ENCODE data around the gene FAM20A. TPM values are rescaled to one million over a fixed set of nuclear protein-coding genes. Genes with fewer than 3 reads are reported as not detected.

The FAM20A gene
- total RNA-seq, 2 donors from 2014 or later: 24.8 to 25.3 TPM

GRCh38 chr17:68578236-68578635, 22.9 kb downstream of the FAM20A start:
- no peak for TF ChIP-seq CTCF (IDR thresholded peaks at IDR 0.05)
- no peaks in the 10 kb centered on the region for H3K27me3 ChIP-seq (replicated peaks; ENCODE audit: insufficient read depth)
- H3K27ac ChIP-seq: no peak overlapping the region
- no peaks in the 10 kb centered on the region for H3K4me1 ChIP-seq (ENCODE audit: control insufficient read depth in 1 of 2, low read depth in 2 of 2)
- DNase-seq (ENCODE audit: low spot score): no peak
- no peak overlapping the region for H3K4me3 ChIP-seq
- H3K36me3 ChIP-seq: no peaks in the 10 kb centered on the region
- ATAC-seq (ENCODE audit: insufficient number of reproducible peaks, low FRiP score, low read depth): no peak
- H3K9me3 ChIP-seq: no peaks in the 10 kb centered on the region

GRCh38 chr17:68577497-68577821, 23.7 kb downstream of the FAM20A start:
- DNase-seq (ENCODE audit: low spot score): no peak
- no peaks in the 10 kb centered on the region for H3K36me3 ChIP-seq
- no peak for TF ChIP-seq CTCF (IDR thresholded peaks at IDR 0.05)
- no peak for ATAC-seq (ENCODE audit: insufficient number of reproducible peaks, low FRiP score, low read depth)
- H3K27ac ChIP-seq: no peak overlapping the region
- H3K9me3 ChIP-seq: no peaks in the 10 kb centered on the region
- no peaks in the 10 kb centered on the region for H3K27me3 ChIP-seq (replicated peaks; ENCODE audit: insufficient read depth)
- H3K4me1 ChIP-seq (ENCODE audit: control insufficient read depth in 1 of 2, low read depth in 2 of 2): no peaks in the 10 kb centered on the region
- no peak overlapping the region for H3K4me3 ChIP-seq

- no peak for DNase-seq (ENCODE audit: low spot score)
- ATAC-seq (ENCODE audit: insufficient number of reproducible peaks, low FRiP score, low read depth): no peak
Observed at GRCh38 chr17:68576811-68577496, 24.2 kb downstream of the FAM20A start.

GRCh38 chr17:68576137-68576536, 25.0 kb downstream of the FAM20A start:
- H3K9me3 ChIP-seq: no peaks in the 10 kb centered on the region
- no peak for TF ChIP-seq CTCF (IDR thresholded peaks at IDR 0.05)
- H3K36me3 ChIP-seq: no peaks in the 10 kb centered on the region
- ATAC-seq (ENCODE audit: insufficient number of reproducible peaks, low FRiP score, low read depth) (no peak), DNase-seq (ENCODE audit: low spot score) (no peak)
- no peaks in the 10 kb centered on the region for H3K27me3 ChIP-seq (replicated peaks; ENCODE audit: insufficient read depth)
- no peak overlapping the region for H3K27ac ChIP-seq
- H3K4me1 ChIP-seq (ENCODE audit: control insufficient read depth in 1 of 2, low read depth in 2 of 2): no peaks in the 10 kb centered on the region
- H3K4me3 ChIP-seq: no peak overlapping the region

More at GRCh38 chr17:68576811-68577496, 24.2 kb downstream of the FAM20A start:
- no peak overlapping the region for H3K27ac ChIP-seq
- no peaks in the 10 kb centered on the region for H3K36me3 ChIP-seq
- H3K9me3 ChIP-seq: no peaks in the 10 kb centered on the region
- TF ChIP-seq CTCF (IDR thresholded peaks at IDR 0.05): no peak
- H3K4me3 ChIP-seq: no peak overlapping the region
- no peaks in the 10 kb centered on the region for H3K4me1 ChIP-seq (ENCODE audit: control insufficient read depth in 1 of 2, low read depth in 2 of 2)
- H3K27me3 ChIP-seq (replicated peaks; ENCODE audit: insufficient read depth): no peaks in the 10 kb centered on the region

GRCh38 chr17:68573338-68573737, 27.8 kb downstream of the FAM20A start:
- no peak for DNase-seq (ENCODE audit: low spot score)
- no peak for ATAC-seq (ENCODE audit: insufficient number of reproducible peaks, low FRiP score, low read depth)
- H3K27ac ChIP-seq: no peak overlapping the region

More at GRCh38 chr17:68573338-68573737, 27.8 kb downstream of the FAM20A start:
- no peak for TF ChIP-seq CTCF (IDR thresholded peaks at IDR 0.05)
- H3K4me3 ChIP-seq: no peak overlapping the region
- no peaks in the 10 kb centered on the region for H3K9me3 ChIP-seq
- no peaks in the 10 kb centered on the region for H3K4me1 ChIP-seq (ENCODE audit: control insufficient read depth in 1 of 2, low read depth in 2 of 2)
- no peaks in the 10 kb centered on the region for H3K27me3 ChIP-seq (replicated peaks; ENCODE audit: insufficient read depth)
- no peaks in the 10 kb centered on the region for H3K36me3 ChIP-seq

All from thoracic aorta (tissue), 2 donors.